Measurements from ENCODE around the gene ADORA2A. TPM values are rescaled to one million over a fixed set of nuclear protein-coding genes. Genes with fewer than 3 reads are reported as not detected.
A peak's percentile ranks its signal among the peaks of the same experiment; 100 is the strongest.

The ADORA2A gene
- total and polyA plus RNA-seq, 2 of the 13 experiments (the other 11 are each of a cell fraction or from before 2014, with no cell fraction given), result 3.3 to 5.0 TPM

- TF ChIP-seq REST (IDR thresholded peaks at IDR 0.05; ENCODE audit: borderline replicate concordance in 1 of 2, low read depth in 1 of 2, low read length in 2 of 2) (no peak), ZNF703 (CRISPR knock-in tag; IDR thresholded peaks at IDR 0.05; ENCODE audit: borderline replicate concordance) (0 out of 2 replicates have a peak, but pooled peaks have one; percentile 62), AGO2 (optimal IDR thresholded peaks at IDR 0.05; ENCODE audit: low read depth, low read length) (no peak), CTCF (CRISPR knock-in tag; IDR thresholded peaks at IDR 0.05) (no peak), ZNF501 (CRISPR knock-in tag; IDR thresholded peaks at IDR 0.05) (0 out of 2 replicates have a peak, but pooled peaks have one; percentile 6), MYC (CRISPR knock-in tag; IDR thresholded peaks at IDR 0.05; ENCODE audit: borderline replicate concordance) (peak; percentile 23; the same call in 1 of the 2 replicates), ZNF629 (CRISPR knock-in tag; conservative IDR thresholded peaks at IDR 0.05) (no peak), WIZ (CRISPR knock-in tag; IDR thresholded peaks at IDR 0.05) (no peak), UBTF (CRISPR knock-in tag; IDR thresholded peaks at IDR 0.05) (peak; percentile 89), FOXO4 (CRISPR knock-in tag; conservative IDR thresholded peaks at IDR 0.05) (no peak), HDAC1 (CRISPR knock-in tag; IDR thresholded peaks at IDR 0.05) (0 out of 2 replicates have a peak, but pooled peaks have one; percentile 37), MAZ (IDR thresholded peaks at IDR 0.05; ENCODE audit: borderline replicate concordance, low read depth, low read length) (no peak), MAZ (CRISPR knock-in tag; IDR thresholded peaks at IDR 0.05; ENCODE audit: low read depth) (0 out of 2 replicates have a peak, but pooled peaks have one; percentile 44), JDP2 (CRISPR knock-in tag; IDR thresholded peaks at IDR 0.05; ENCODE audit: borderline replicate concordance) (no peak), AHR (CRISPR knock-in tag; IDR thresholded peaks at IDR 0.05) (no peak), ZNF101 (CRISPR knock-in tag; IDR thresholded peaks at IDR 0.05; ENCODE audit: borderline replicate concordance, low read depth) (no peak), SNAPC5 (CRISPR knock-in tag; IDR thresholded peaks at IDR 0.05; ENCODE audit: borderline replicate concordance) (no peak), NFKBIZ (CRISPR knock-in tag; IDR thresholded peaks at IDR 0.05) (no peak)
Observed at GRCh38 chr22:24424001-24424900, 3.1 kb upstream of the ADORA2A start (continued).

Measured in HepG2 (cell line).